ENCODE data around the gene CCDC15.
A peak's percentile ranks its signal among the peaks of the same experiment; 100 is the strongest.

CCDC15 gene

DNA sequence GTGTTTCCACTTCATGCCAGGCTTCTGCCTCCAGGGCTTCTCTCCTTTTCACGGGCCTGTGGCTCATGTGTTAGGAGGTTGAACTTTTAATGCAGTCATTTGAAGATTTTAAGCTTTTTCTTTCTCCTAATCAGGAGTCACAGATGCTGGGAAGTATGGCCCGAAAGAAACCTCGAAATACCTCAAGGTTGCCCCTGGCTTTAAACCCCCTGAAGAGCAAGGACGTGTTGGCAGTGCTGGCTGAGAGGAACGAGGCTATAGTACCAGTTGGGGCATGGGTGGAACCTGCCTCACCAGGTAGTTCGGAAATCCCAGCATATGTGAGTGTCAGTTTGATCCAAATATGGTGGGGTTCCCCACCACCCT lies 571 bp downstream of the CCDC15 start:
- peak overlapping the region; percentile 81 for H3K27ac ChIP-seq
- TF ChIP-seq, protein P1, sequence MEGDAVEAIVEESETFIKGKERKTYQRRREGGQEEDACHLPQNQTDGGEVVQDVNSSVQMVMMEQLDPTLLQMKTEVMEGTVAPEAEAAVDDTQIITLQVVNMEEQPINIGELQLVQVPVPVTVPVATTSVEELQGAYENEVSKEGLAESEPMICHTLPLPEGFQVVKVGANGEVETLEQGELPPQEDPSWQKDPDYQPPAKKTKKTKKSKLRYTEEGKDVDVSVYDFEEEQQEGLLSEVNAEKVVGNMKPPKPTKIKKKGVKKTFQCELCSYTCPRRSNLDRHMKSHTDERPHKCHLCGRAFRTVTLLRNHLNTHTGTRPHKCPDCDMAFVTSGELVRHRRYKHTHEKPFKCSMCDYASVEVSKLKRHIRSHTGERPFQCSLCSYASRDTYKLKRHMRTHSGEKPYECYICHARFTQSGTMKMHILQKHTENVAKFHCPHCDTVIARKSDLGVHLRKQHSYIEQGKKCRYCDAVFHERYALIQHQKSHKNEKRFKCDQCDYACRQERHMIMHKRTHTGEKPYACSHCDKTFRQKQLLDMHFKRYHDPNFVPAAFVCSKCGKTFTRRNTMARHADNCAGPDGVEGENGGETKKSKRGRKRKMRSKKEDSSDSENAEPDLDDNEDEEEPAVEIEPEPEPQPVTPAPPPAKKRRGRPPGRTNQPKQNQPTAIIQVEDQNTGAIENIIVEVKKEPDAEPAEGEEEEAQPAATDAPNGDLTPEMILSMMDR (conservative IDR thresholded peaks at IDR 0.05): no peak

DNA sequence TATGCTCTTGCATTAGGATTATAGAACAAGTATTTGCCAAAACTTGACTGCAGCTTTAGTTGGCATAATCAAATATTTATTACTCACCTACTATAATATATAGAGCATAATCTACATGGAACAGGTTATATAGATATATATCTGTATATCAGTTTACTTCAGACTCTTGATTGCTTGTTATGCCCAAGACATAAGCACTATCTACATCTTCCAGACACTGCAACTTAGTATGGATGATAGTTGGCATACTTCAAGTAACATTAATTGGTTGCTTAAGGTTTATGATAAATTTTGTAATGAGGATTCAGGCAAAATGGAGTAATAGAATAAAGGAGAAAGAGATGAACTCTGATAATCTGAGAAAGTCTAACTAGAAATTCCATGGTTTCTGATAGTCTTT lies 1.0 kb downstream of the CCDC15 start:
- H3K27ac ChIP-seq: peak overlapping the region; percentile 81; the same call in 1 of the 2 replicates
- TF ChIP-seq, protein P1 (conservative IDR thresholded peaks at IDR 0.05): no peak

DNA sequence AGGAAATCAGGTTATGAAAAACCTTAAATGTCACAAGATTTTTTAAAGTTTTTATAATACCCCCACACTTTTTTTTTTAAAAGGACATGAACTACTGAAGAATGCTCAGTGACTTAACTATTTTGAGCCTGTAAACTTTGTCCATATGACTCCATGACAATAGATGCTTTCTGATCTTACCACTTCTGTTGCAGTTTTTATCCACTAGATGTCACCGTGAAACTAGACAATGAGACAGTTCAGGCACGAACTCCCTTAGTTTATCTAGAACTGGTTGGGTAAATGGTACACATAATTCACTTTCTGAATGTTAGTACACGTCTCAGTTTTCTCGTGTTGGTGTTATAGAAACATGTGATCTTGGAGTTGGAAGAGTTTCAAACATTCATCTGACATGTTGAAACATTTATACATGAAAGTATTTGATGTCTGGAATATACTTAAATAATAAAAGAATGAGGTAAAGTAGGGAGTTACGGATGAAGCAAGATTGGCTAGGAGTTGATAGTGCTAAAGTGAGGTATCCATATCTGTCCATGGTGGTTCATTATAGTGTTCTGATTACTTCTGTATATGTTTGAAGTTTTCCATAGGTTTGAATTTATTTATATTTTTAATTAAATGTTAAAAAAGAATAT lies 8.1 kb downstream of the CCDC15 start:
- TF ChIP-seq, protein P1 (conservative IDR thresholded peaks at IDR 0.05): peak; percentile 90
- no peak overlapping the region for H3K27ac ChIP-seq

DNA sequence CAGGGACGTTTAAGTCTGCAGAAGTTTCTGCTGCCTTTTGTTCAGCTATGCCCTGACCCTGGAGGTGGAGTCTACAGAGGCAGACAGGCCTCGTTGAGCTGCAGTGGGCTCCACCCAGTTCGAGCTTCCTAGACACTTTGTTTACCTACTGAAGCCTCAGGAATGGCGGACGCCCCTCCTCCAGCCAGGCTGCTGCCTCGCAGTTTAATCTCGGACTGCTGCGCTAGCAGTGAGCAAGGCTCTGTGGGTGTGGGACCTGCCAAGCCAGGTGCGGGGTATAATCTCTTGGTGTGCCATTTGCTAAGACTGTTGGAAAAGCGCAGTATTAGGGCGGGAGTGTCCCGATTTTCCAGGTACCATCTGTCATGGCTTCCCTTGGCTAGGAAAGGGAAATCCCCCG lies 14.2 kb downstream of the CCDC15 start:
- H3K27ac ChIP-seq: peak overlapping the region; percentile 34; the same call in 1 of the 2 replicates

DNA sequence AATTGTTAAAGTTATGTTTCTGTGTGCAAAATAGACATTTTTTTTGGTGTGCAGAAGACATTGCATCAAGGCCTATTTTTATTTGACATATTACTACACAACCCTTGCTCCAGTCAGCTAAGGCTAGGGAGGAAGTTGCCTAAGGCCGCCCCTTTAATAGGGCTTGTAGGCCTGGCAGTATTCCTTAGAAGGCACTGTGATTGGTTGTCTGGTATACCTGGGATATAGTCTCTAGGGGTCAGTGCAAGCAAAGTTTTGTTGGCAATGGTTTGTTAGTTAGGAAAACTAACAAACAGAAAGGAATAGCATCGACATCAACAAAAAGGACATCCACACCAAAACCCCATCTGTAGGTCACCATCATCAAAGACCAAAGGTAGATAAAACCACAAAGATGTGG lies 16.9 kb downstream of the CCDC15 start:
- H3K27ac ChIP-seq: no peak overlapping the region
- TF ChIP-seq, protein P1 (conservative IDR thresholded peaks at IDR 0.05): peak; percentile 48

DNA sequence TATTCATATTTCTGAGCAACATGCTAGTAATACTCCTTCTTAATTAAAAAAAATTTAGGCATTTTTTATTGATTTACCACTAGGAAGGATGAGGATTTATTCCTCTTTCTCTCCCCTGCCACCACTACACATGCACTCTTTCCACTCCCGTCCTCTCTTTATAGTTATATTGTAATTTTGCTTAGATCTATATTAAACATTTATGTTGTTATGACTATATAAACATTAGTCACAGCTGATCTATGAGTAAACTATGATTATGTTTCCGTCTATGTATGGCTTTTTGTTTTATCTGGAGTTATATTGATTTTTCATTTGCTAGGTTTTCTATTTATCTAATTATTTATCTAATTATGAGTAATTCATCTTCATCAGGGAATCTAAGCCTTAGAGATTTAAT lies 17.8 kb downstream of the CCDC15 start:
- TF ChIP-seq, protein P1 (conservative IDR thresholded peaks at IDR 0.05): no peak

DNA sequence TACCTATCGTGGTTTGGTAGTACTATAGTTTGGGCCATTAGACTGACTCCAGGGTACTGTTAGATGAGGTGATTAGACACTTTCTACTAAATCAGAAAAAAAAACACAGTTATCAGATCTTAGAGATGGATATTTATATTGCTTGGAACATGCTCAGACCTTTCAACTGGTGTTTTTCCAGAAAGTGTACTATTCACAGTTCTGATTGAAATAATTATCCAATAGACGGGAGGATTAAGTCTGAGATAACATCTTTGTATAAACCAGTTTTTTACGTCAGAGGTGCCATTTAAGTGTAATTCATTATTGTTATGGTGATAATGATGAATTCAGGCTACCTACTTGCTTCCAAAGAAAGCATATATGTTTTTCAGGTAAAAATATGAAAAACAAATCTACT lies 22.5 kb downstream of the CCDC15 start:
- no peak overlapping the region for H3K27ac ChIP-seq
- TF ChIP-seq, protein P1 (conservative IDR thresholded peaks at IDR 0.05): no peak

More for the DNA sequence above, 17.8 kb downstream of the CCDC15 start:
- H3K27ac ChIP-seq: no peak overlapping the region

DNA sequence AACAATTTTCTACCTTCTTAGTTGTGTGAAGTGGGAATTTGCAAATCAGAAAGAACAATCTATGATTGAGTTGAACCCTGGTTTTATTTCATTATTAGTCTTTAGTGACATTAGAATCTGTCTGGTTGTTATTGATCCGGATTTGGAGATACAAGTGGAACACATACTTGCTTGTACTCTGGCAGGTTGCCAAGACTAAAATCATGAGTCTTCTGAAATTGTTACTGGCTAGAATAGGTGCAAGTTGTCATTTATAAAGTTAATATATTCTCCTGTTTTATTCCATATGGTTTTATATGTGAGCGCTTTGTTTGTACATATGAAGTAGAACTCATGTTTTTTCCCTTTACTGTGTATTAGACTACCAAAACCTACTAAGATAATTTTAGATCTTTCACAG lies 23.0 kb downstream of the CCDC15 start:
- no peak overlapping the region for H3K27ac ChIP-seq
- TF ChIP-seq, protein P1 (conservative IDR thresholded peaks at IDR 0.05): no peak

Data from VCaP (cell line).